ENCODE measurements around the gene ASIC2. TPM values are rescaled to one million over a fixed set of nuclear protein-coding genes. Genes with fewer than 3 reads are reported as not detected.
A peak's percentile ranks its signal among the peaks of the same experiment; 100 is the strongest.

The ASIC2 gene
- polyA plus RNA-seq, 1 experiment, result 0.05 TPM

DNA sequence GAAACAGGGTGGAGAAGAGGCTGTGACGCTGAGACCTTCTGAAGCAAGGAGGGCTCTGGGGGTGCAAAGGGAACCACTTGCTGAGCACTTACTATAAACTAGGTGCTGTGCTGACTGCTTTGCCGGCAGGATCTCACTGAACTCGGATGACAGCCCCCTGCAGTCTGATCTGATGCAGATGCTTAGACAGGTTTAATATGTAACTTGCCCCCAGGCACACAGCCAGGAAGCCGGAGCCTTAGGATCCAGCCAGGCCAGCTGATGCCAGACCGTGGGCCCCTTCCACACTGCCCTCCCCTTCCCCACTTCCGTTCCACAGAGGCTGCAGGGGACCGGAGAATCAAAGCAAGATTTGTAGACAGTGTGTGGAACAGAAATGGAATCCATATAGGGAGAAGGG, 278.3 kb downstream of the ASIC2 start:
- CTCF ChIA-PET, result interaction anchor here (0.8 to 2.2 kb wide), 2 partner anchors 15 to 24 kb away, joined by 3 to 7 read pairs; no protein-coding TSS in a partner anchor
- 0 out of 2 replicates have a peak, but pooled peaks cover 1% of the 10 kb centered on the region for H3K27me3 ChIP-seq (ENCODE audit: control insufficient read depth, insufficient read depth, low read length)
- TF ChIP-seq, protein P1, sequence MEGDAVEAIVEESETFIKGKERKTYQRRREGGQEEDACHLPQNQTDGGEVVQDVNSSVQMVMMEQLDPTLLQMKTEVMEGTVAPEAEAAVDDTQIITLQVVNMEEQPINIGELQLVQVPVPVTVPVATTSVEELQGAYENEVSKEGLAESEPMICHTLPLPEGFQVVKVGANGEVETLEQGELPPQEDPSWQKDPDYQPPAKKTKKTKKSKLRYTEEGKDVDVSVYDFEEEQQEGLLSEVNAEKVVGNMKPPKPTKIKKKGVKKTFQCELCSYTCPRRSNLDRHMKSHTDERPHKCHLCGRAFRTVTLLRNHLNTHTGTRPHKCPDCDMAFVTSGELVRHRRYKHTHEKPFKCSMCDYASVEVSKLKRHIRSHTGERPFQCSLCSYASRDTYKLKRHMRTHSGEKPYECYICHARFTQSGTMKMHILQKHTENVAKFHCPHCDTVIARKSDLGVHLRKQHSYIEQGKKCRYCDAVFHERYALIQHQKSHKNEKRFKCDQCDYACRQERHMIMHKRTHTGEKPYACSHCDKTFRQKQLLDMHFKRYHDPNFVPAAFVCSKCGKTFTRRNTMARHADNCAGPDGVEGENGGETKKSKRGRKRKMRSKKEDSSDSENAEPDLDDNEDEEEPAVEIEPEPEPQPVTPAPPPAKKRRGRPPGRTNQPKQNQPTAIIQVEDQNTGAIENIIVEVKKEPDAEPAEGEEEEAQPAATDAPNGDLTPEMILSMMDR (IDR thresholded peaks at IDR 0.05; ENCODE audit: insufficient read depth, low read depth, low read length), result no peak
- POLR2A ChIA-PET, result no interaction called here
- H3K4me3 ChIP-seq (ENCODE audit: low read depth, low read length), result no peak overlapping the region
- no peak for DNase-seq (ENCODE audit: low read depth)
- no peaks in the 10 kb centered on the region for H3K36me3 ChIP-seq (ENCODE audit: control insufficient read depth, insufficient read depth, low read length)

DNA sequence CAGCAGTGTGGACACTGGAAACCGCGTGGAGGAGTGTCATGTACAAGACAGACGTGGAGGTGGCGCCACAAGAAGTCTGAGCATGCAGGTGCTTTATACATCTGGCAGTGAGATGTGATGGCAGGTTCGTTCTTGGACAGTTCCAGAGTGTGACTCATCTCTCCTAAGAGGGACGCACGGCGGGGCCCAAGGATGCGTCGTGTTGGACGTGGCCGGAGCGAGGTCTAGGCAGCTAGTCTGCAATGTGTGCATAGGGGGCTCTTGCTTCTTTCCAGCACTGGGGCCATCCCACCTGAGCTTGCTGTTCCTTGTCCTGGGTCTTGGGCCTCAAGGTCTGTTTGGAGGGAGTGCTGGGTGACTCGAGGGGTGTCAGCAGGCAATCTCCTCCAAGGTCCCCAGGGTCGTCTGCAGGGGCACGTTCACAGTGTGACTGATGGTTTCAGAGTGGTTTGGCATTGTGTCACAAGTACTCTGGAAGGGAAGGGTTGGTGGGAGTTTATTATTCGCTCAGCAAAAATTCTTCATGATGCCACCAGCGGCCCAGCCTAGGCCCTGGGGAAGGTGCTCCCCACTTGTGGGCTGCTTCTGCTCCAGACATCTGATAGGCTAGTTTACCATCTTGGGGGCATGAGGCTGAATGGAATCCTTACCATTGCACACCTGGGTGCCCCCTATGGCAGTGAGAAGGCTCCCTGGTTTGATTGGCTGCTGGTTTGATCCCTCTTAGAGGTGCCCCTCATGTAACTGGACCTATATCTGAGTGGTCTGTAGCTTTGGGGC, 279.3 kb downstream of the ASIC2 start:
- TF ChIP-seq, protein P1 (IDR thresholded peaks at IDR 0.05; ENCODE audit: insufficient read depth, low read depth, low read length), result no peak
- DNase-seq (ENCODE audit: low read depth), result no peak
- ChIA-PET CTCF (interaction anchor here (0.8 to 2.8 kb wide), 2 partner anchors 8 to 14 kb away, joined by 3 to 8 read pairs; no protein-coding TSS in a partner anchor), POLR2A (no interaction called here)
- H3K27me3 ChIP-seq (ENCODE audit: control insufficient read depth, insufficient read depth, low read length), result no peaks in the 10 kb centered on the region
- H3K4me3 ChIP-seq (ENCODE audit: low read depth, low read length), result no peak overlapping the region
- H3K36me3 ChIP-seq (ENCODE audit: control insufficient read depth, insufficient read depth, low read length), result no peaks in the 10 kb centered on the region

DNA sequence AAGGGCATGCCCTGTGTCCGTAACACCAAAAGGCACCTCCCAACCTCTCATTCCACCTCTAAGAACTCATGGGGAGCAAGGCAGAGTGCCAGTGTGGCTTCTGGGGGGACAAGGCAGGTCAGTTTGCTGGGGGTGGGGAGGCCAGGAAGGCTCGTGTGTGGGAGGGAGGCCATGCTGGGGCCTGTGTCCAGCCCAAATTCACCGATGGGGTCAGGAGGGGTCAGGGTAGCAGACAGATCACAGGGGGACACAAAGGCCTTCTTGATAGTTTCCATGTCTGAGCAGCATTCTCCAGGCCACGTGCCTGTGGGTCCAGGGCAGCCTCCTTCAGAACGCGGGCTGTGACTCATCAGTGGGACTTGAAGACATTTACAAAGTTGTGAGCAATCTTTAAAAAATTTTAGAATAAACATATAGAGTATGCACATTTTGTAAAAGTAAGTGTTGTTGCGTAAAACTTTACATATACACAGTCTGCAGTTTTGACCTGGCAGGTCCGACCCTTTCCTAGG, 280.5 kb downstream of the ASIC2 start:
- TF ChIP-seq, protein P1 (IDR thresholded peaks at IDR 0.05; ENCODE audit: insufficient read depth, low read depth, low read length), result no peak
- H3K36me3 ChIP-seq (ENCODE audit: control insufficient read depth, insufficient read depth, low read length), result no peaks in the 10 kb centered on the region
- no peak overlapping the region for H3K4me3 ChIP-seq (ENCODE audit: low read depth, low read length)
- H3K27me3 ChIP-seq (ENCODE audit: control insufficient read depth, insufficient read depth, low read length), result no peaks in the 10 kb centered on the region
- ChIA-PET POLR2A (interaction anchor here (0.7 kb wide), 1 partner anchor 69 kb away, joined by 5 read pairs; no protein-coding TSS in a partner anchor), CTCF (interaction anchor here (2.8 to 4.1 kb wide), 2 partner anchors 9 to 14 kb away, joined by 8 to 32 read pairs; no protein-coding TSS in a partner anchor)
- peak; percentile 51 for DNase-seq (ENCODE audit: low read depth)

DNA sequence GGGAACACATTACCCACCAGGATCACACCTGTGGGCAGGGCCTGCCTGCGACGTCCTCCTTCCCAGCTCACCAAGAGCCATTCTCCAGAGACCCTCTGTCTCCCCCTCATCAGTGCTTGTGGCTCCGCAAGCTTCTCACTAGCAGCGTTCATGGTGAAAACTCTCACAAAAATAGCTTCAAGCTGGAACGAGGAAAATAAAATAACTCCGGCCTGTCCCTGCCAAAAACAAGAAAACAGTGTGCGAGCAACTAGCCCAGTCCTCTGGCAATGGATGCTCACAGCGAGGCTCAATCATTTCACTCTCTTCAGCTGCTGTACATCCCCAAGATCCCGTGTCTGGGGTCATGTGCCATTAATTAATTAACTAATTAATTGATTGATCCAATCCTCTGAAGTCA, 283.5 kb downstream of the ASIC2 start:
- no peaks in the 10 kb centered on the region for H3K36me3 ChIP-seq (ENCODE audit: control insufficient read depth, insufficient read depth, low read length)
- no peak for DNase-seq (ENCODE audit: low read depth)
- no peaks in the 10 kb centered on the region; the same call in 1 of the 2 replicates for H3K27me3 ChIP-seq (ENCODE audit: control insufficient read depth, insufficient read depth, low read length)
- TF ChIP-seq, protein P1 (IDR thresholded peaks at IDR 0.05; ENCODE audit: insufficient read depth, low read depth, low read length), result no peak
- H3K4me3 ChIP-seq (ENCODE audit: low read depth, low read length), result no peak overlapping the region
- ChIA-PET CTCF (interaction anchor here (0.7 to 4.1 kb wide), 3 partner anchors 11 to 239 kb away, joined by 3 to 32 read pairs (median 4); partner anchors contain the start of gene MYO1D), POLR2A (no interaction called here)

DNA sequence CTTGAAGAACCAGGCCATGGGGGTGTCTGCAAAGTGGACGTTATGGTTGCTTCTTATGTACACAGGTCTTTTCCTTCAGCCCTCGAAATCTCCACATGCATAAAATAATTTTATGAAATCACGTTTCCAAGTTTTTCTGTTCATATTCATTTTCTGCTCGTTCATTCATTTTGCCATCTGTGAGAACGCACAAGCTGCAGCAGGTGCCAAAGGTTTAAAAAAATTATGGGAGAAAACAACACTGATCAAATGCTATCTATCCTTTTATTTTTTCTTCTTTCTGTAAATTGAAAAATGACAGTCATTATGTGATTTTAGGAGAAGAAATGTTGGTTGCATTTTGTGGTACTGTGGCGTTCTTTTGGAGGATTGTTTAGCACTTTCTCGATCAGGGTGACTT, 285.9 kb downstream of the ASIC2 start:
- Histone ChIP-seq H3K27me3 (ENCODE audit: control insufficient read depth, insufficient read depth, low read length) (no peaks in the 10 kb centered on the region; the same call in none of the 2 replicates), H3K36me3 (ENCODE audit: control insufficient read depth, insufficient read depth, low read length) (no peaks in the 10 kb centered on the region), H3K4me3 (ENCODE audit: low read depth, low read length) (no peak overlapping the region)
- ChIA-PET CTCF (no interaction called here), POLR2A (no interaction called here)
- TF ChIP-seq, protein P1 (IDR thresholded peaks at IDR 0.05; ENCODE audit: insufficient read depth, low read depth, low read length), result no peak
- DNase-seq (ENCODE audit: low read depth), result no peak
